ENCODE measurements around the gene FXYD3. TPM values are rescaled to one million over a fixed set of nuclear protein-coding genes. Genes with fewer than 3 reads are reported as not detected.

The FXYD3 gene
- total RNA-seq, 1 donor from 2014 or later = 145 TPM

- Histone ChIP-seq H3K36me3 (peaks cover 29% of the 10 kb centered on the region), H3K4me3 (no peak overlapping the region), H3K27ac (no peak overlapping the region), H3K27me3 (no peaks in the 10 kb centered on the region), H3K9me3 (no peaks in the 10 kb centered on the region), H3K4me1 (peaks cover 9% of the 10 kb centered on the region)
- no peak for TF ChIP-seq CTCF (IDR thresholded peaks at IDR 0.05)
- ATAC-seq (no peak), DNase-seq (no peak)
- intact Hi-C loops (cut with DNase I) = no loop called here
Observed at GRCh38 chr19:35157431-35157830, 41.8 kb downstream of the FXYD3 start.

GRCh38 chr19:35159606-35160005 is 44.0 kb downstream of the FXYD3 start:
- H3K27ac ChIP-seq = no peak overlapping the region
- H3K27me3 ChIP-seq = no peaks in the 10 kb centered on the region
- no peaks in the 10 kb centered on the region for H3K4me1 ChIP-seq
- intact Hi-C loops (cut with DNase I) = no loop called here
- no peak for TF ChIP-seq CTCF (IDR thresholded peaks at IDR 0.05)
- no peak overlapping the region for H3K4me3 ChIP-seq
- no peaks in the 10 kb centered on the region for H3K9me3 ChIP-seq
- ATAC-seq (no peak), DNase-seq (no peak)
- peaks cover 38% of the 10 kb centered on the region for H3K36me3 ChIP-seq

GRCh38 chr19:35160629-35161433 is 45.2 kb downstream of the FXYD3 start:
- H3K9me3 ChIP-seq = no peaks in the 10 kb centered on the region

GRCh38 chr19:35161434-35161743 is 45.8 kb downstream of the FXYD3 start:
- Histone ChIP-seq H3K4me3 (no peak overlapping the region), H3K36me3 (peaks cover 55% of the 10 kb centered on the region), H3K9me3 (no peaks in the 10 kb centered on the region), H3K27me3 (no peaks in the 10 kb centered on the region), H3K4me1 (no peaks in the 10 kb centered on the region), H3K27ac (no peak overlapping the region)
- intact Hi-C loops (cut with DNase I) = no loop called here
- ATAC-seq (no peak), DNase-seq (no peak)
- no peak for TF ChIP-seq CTCF (IDR thresholded peaks at IDR 0.05)

More at GRCh38 chr19:35160629-35161433, 45.2 kb downstream of the FXYD3 start:
- ATAC-seq = no peak
- no peak overlapping the region for H3K4me3 ChIP-seq
- intact Hi-C loops (cut with DNase I) = no loop called here
- H3K27ac ChIP-seq = no peak overlapping the region
- H3K27me3 ChIP-seq = no peaks in the 10 kb centered on the region
- H3K36me3 ChIP-seq = peaks cover 50% of the 10 kb centered on the region
- TF ChIP-seq CTCF (IDR thresholded peaks at IDR 0.05) = no peak
- DNase-seq = no peak
- no peaks in the 10 kb centered on the region for H3K4me1 ChIP-seq

- Histone ChIP-seq H3K9me3 (no peaks in the 10 kb centered on the region), H3K36me3 (peaks cover 58% of the 10 kb centered on the region)
- no peak for ATAC-seq
Observed at GRCh38 chr19:35162471-35163326, 47.1 kb downstream of the FXYD3 start.

More at GRCh38 chr19:35162471-35163326, 47.1 kb downstream of the FXYD3 start:
- Histone ChIP-seq H3K4me1 (peaks cover 7% of the 10 kb centered on the region), H3K27me3 (no peaks in the 10 kb centered on the region), H3K27ac (no peak overlapping the region), H3K4me3 (no peak overlapping the region)
- intact Hi-C loops (cut with DNase I) = no loop called here
- no peak for DNase-seq
- TF ChIP-seq CTCF (IDR thresholded peaks at IDR 0.05) = no peak

Measured in upper lobe of right lung (tissue), 1 donor.